GM18870 (cell line): ENCODE measurements around the gene FOXK1.

Experiments
- ATAC-seq: cut with Tn5 transposase; IDR thresholded peaks from one replicate; pipeline ENCODE4 v1.9.1; 2021; ENCODE audit warnings: moderate library complexity; ENCODE audit not compliant: unreplicated experiment

The FOXK1 gene

DNA sequence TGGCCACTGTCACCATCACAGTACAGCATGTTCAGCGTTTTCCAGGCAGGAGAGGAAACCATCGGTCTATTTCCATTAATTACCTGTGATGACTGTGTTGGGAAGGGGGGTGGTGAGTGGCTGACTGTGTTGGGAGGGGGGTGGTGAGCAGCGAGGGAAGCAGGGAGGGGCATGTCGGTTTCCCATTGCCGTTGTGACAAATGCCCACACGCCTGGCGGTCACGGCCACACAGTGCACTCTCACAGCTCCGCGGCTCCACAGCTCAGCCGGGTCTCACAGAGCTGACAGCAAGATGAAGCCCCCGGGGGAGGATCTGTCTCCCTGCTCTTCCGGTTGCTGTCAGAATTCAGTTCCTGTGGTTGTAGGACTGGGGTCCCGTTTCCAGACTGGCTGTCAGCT is 132.3 kb downstream of the FOXK1 start:
- no peak for ATAC-seq

DNA sequence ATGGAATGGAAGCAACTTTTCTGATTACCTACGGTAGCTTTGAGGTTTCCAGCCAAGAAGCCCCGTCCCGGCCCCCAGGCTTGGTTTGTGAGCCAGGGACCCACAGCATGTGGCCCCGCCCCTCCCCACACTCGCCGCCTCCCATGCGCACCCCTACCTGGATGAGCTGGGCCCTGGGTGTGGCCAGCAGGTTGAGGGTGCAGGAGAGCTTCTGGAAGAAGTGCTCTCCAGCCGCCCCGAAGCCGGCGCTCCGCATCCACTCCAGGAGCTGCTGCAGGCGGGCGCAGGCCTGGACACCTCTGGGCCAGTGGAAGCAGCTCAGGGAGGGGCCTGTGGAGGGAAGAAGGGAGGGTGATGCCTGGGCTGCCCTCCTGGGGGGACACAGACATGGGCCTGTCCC is 133.0 kb downstream of the FOXK1 start:
- ATAC-seq, result no peak

DNA sequence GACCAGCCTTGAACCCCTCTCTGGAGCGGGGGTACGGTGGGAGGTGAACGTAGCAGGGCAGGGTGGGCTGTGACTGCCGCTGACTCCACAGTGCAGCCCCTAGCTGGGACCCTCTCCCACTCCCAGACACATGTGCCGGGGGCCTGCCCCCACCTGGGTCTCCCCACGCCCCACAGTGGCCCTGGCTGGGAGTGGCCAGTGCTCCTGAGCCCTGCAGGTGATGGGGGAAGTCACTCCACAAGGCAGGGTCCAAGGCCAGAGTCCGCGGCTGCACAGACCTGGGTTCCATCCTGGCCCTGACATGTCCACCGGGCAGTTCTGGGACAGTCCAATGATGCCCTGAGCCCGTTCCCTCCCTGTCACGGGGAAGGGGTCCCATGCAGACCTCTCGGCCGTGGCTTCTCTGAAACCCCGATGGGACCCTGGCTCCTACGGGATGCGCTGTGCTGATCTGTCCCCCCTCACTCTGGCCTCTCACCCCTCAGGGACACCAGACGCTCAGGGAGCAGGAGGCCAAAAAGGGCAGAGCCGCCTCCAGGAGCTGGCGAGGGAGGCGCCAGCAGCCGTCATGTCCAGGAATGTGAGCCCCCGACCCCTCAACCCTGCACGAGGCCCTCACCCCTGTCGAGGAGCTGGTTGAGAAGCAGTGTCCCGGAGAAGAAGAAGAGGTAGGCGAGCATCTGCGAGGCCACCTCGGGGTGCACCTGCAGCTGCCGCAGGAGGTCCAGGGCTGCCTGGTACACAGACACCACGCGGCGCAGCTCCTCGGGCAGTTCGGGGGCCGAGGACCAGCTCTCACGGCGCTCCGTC is 133.7 kb downstream of the FOXK1 start:
- no peak for ATAC-seq

DNA sequence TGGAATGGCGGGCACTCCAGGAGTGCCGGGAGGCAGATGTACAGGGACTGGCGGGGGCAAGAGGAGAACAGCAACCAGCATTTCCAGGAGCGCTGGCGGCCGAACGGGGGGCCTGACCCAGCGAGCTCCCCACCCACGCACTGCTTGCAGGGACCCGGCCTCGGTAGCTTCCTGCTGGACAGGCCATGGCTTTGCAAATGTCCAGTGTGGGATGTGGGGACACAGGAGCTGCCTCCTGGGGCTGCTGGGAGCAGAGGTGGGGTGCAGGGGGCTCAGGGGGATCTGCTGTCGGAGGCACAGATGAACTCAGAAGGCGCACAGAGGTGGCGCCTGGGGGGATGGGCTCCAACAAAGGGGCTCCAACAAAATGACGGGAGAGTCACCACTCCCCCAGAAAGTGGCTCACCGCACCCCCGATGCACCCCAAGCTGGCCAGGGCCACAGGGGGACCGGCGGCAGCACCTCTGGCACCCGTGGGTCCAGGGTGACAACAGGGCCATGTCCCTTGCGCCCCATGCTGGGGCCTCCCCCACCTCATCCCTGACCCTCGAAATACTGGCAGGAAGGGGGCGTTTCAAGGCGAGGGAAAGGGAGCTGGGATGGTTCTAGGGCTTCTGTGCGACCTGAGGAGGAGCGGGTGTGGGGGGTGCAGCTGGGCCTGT is 134.5 kb downstream of the FOXK1 start:
- no peak for ATAC-seq

DNA sequence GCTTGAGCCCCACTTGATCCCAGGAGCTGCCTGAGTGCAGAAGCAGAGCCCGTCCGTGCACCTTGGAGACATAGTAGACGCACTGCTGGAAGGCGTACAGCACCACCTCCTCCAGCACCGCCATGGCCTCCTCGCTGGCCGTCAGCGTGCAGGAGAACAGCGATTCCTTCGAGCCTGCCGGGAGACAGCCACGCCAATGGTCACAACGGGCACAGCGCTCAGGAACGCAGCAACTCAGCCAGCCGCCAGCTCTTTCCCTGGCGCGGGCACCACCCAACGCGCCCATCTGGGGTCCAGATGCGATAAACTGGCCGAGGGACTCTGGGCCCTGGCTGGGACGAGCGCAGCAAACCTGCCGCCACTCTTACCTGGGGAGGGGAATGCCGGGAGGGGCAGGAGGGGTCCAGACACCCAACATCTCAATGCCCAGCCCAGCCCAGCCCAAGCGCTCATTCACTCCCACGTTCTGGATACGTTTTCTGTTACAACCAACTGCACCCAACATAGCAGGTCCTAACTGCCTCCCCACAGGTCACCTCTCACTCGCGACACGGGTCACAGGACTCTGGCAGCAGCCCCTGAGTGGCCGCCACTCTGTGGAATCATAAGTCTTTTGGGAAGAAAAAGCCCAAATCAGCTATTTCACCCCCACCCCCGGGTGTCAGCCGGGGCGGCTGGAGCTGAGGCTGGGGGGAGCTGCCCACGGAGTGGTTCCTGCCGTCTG is 135.2 kb downstream of the FOXK1 start:
- no peak for ATAC-seq

DNA sequence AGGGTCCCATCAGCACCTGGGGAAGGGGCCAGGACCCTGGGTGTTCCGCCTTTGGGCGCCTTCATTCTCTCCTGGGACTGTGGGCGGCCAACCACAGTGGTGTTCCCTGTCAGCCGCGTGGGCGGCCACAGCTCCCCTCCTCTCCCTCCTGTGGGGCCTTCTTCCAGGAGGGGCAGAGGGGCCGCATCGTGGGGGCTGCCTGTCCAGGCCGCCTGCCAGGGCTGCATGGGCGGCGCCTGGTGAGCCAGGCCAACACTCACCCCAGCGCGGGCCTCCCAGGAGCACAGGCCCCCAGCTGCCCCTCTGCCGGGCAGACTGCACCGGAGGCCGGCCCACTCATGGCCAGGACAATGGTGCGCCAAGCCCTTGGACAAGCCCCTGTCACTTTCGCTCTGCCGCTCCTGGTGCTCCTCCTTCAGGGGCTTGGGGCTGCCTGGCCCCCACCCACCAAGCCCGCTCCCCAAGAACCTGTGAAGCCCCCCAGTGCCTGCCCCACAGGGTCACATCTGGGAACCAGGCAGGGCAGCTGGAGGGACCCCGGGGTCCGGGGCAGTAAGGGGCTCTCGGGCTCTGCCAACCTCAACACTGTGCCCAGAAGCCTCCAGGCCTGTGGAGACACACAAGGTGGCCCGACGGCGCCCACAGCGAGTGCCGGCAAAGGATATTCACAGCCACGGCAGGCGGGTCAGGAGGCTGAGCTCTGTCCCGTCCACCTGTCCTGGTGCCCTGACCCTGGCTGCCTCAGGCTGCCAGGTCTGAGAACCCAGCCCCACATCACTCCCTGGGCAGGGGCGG is 136.1 kb downstream of the FOXK1 start:
- ATAC-seq, result no peak

DNA sequence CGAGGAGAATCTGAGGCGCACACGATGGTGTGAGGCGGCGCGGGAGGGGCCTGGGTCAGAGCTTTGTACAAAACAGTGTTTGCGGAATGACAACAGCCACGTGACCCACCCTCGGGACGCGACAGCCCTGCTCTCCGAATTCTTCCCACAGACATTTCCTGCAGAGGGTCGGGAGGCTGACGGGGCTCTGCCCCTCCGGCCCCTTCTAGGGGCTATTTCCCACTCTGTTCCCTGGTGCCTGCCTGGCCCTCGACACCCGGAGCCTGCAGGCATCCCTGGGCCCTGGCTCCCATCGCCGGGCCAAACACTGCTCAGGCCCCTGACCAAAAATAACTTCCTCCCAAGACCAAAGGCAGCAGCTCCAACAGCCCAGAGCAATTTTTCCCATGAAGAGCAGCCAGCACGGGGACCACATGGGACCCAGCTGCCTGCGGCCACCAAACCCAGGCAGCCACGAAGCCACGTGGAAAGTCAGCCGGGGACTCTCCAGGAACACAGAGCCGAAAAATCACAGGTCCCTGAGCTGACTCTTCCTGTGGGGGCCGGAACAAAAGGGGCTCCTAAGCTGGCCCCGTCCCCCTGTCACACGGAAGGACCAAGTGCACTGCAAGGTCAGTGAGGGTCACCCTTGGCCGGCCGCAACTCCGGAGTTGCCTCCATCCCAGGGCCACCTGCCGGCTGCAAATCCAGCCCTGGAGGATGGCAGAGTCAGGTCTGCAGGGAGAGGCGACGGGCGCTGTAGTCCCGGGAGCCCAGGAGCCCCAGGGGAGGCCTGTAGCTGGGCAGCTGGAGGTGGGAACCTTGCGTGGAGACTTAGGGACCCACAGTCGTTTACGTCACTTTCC is 137.7 kb downstream of the FOXK1 start:
- ATAC-seq, result no peak

DNA sequence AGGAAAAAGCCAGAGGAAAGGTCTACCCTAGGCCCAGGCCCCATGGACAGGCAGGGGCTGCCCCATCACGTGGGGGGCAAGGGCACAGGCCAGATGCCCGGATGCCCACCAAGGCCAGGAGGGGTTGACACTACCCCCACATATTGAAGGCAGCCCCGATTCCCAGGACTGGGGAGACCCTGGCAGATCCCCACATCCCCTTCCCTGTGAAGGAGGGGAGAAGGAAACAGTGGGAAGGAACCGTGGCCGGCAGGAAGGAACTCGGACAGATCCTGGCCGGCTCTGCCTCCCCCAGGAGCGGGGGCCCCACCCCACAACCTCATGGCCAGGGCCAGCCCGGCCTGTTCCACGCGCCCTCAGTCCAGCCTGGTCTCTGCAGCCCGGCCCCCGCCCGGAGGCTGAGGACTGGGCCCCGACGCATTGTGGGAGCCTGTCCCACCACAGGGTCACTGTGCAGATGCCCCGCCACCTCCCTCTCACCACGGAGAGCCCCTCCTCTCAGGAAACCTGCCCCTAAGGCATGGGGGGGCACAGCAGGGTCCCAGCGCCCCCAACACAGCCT is 138.4 kb downstream of the FOXK1 start:
- no peak for ATAC-seq
